HG02623 (cell line): ENCODE results near the gene ANXA6.

Source experiments
- ATAC-seq: cut with Tn5 transposase; IDR thresholded peaks from one replicate; pipeline ENCODE4 v1.9.1; 2021; ENCODE audit warnings: moderate library complexity; ENCODE audit not compliant: unreplicated experiment

ANXA6 gene

DNA sequence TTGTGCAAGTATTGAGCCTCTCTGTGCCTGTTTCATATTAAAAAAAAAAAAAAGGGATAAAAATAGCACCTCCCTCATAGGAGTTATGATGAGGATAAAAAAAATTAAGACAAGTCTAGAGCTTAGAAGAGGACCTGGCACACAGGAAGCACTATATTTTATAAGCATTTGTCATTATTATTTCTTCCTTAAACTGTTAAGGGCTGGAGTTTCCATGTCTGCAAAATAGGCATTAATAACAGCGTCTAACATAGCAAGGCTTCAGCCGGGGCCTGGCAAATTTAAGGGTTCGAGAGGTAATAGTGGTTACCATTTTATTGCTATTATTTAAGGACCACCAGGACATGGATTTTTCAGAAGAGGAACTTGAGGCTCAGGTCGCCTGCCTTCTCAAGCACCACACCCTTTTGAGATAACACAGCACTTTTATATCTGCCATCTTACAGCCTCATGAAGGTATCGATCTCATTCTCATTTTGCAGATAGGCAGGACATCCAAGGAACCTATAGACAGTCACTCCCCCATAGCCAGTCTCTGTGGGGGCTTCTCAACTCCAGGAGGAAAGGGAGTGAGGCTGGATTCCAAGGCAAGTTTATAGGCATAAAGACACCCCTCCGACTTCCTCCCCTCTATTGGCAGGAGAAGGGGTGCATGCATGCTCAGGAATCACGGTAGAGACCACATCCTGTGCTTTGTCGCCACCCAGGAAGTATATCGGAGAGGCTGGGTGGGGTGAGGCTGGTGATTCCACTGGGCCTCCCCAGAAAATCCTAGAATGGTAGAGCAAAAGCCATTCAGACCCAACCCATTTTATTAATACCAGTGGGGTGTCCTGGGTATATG lies 2.4 kb downstream of the ANXA6 start:
- no peak for ATAC-seq

DNA sequence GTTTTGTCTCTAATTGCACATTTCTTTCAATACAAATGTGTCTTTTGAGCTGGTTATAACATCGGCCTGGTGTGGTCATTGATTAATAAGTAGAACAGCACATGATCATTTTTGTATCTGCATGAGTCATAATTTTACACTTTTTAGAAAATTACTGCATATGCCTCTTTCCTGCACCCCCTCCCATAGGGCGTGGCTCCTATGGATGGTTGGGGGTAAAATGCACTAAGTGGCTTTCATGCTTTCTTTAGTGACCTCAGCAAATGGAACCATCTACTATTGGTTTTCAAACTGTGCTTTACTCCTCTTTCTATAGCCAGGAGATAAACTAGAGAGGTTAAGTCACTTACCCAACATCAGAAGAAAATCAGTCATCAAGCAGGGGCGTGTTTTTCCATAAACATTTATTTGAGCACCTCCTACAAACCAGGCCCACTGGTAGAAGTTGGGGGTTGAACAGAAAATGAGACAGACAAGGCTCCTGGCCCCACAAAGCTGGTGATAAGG lies 3.8 kb downstream of the ANXA6 start:
- no peak for ATAC-seq

DNA sequence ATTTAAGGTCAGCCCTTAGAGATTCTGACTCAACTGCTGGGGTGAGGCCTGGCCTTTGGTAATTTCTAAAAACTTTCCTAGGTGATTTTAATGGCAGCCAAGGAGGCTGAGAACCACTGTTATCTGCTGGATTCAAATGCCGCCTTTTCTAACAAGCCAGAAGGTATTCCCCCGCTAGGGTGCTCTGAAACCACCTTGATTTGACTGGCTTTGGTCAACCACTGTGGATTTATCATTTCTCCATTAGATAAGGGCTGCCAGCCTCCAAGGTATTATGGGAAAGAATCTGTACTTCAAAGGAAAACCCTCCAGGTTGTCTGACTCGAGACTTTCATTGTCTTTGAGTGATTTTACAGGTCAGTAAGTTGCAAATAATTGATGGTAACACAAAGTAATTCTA lies 4.3 kb downstream of the ANXA6 start:
- no peak for ATAC-seq

GRCh38 chr5:151151793-151152192 lies 5.8 kb downstream of the ANXA6 start:
- ATAC-seq, result peak; percentile 38

- ATAC-seq, result no peak
Observed at GRCh38 chr5:151151263-151151660, 6.3 kb downstream of the ANXA6 start.

GRCh38 chr5:151150471-151151262 lies 6.9 kb downstream of the ANXA6 start:
- peak; percentile 40 for ATAC-seq

DNA sequence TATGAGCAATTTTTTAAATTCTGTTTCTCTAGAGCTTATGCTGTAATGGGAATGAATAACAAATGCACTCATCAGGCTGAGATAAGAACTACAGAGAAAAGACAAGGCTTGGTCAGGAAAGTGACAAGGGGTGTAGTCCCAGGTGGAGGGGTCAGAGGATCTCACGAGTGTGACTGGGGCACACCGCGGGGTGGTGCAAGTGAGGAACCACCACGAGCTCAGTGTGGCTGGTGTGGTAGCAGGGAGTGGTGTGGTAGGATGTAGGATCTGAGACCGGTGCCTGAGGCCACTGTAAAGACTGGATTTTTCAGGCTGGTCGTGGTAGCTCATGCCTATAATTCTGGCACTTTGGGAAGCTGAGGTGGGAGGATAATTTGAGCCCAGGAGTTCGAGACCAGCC lies 9.0 kb downstream of the ANXA6 start:
- ATAC-seq, result no peak

- ATAC-seq, result no peak
Observed at GRCh38 chr5:151147033-151147432, 10.5 kb downstream of the ANXA6 start.

- no peak for ATAC-seq
Observed at GRCh38 chr5:151146061-151146460, 11.5 kb downstream of the ANXA6 start.

- no peak for ATAC-seq
Observed at GRCh38 chr5:151144922-151145321, 12.7 kb downstream of the ANXA6 start.

DNA sequence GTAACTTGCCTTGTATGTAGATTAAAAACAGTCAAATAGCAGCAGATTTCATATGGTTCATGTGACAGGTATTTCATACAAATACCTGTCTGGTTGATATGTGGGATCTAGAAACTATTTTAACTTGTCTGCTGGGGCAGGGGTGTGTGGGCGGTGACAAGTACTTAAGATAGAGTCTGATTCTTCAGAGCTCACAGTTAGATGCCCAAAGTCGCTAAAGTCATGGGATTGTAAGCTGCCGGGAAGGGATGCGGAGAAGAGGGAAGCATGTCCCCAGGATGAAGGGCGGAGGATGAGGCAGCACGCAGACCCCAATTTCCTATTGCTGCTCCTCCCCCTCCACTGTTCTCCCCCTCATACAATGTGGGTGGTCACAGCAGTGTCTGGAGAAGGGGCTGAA lies 13.3 kb downstream of the ANXA6 start:
- no peak for ATAC-seq

GRCh38 chr5:151143645-151144044 lies 13.9 kb downstream of the ANXA6 start:
- no peak for ATAC-seq

GRCh38 chr5:151142933-151143332 lies 14.6 kb downstream of the ANXA6 start:
- ATAC-seq, result no peak

DNA sequence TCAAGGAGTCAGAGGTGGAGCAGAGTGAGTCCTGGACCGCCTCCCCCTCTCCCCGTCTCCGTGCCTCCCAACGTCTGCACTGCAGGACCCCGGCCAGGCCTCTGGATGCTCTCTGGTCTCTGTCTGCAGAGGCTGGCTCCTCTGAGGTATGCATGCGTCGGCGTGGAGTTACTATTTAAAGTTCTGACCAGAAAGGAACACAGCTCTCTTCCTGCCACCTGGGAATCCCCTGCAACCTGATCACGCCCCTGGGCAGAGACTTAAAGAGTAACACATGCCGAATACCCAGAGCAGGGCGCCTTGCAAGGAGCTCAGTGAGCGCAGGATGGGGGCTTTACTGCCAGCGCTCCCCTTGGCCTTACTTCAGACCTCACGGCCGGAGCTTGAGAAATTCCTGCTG lies 16.0 kb downstream of the ANXA6 start:
- peak; percentile 91 for ATAC-seq

DNA sequence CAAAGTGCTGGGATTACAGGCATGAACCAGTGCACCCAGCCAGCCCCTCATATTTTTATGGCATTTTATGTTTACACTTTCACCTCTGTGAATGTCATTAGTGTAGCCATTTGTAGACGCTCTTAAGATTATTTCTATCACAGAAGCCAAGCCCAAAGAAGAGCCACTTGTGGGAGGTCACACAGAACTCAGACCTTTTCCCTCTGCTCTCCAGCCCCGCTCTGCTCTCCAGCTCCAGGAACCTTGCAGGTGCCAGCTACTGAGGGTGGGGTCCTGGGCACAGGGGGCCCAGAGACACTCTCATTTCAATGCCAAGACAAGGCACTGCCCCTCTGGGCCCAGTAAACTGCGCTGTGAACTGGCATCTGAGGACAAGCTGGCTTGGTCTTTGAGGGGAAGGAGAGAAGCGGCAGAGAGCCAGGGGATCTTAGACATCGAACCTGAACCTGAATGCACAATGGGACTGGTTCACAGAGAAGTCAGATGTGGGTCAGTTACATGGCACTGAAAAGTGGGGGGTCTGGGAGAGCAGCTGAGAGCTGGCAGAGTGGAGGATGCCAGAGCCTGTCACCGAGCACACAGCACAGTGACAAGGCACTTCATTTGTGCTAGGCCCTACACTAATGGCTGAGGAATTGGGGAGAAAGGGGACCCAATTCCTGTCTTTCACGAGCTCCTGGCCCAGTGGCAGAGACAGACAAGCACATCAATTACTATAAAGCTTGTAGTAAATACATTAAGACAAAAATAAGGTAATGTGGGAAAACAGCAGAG lies 16.7 kb downstream of the ANXA6 start:
- ATAC-seq, result no peak

GRCh38 chr5:151139646-151140045 lies 17.9 kb downstream of the ANXA6 start:
- ATAC-seq, result no peak

GRCh38 chr5:151139015-151139414 lies 18.6 kb downstream of the ANXA6 start:
- no peak for ATAC-seq

DNA sequence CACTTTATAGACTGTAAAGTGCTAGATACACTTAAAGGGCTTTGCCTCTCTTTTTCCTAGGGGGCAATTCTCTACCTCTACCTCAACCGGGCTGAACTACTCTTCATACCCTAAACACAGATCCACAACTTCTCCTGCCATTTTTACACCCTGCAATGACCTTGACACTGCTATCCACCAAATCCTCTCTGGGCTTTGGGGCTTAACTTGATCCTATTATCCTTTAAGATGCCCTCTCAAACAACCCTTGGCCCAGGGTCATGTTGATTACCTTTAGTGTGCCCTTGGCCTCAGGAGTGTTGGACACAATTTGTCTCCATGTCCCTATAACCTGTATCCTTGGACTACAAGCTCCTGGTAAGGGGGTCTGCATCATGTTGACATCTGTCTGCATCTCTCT lies 19.5 kb downstream of the ANXA6 start:
- ATAC-seq, result no peak

- no peak for ATAC-seq
Observed at GRCh38 chr5:151137067-151137825, 20.3 kb downstream of the ANXA6 start.

GRCh38 chr5:151134228-151134627 lies 23.4 kb downstream of the ANXA6 start:
- ATAC-seq, result peak; percentile 75
